Right cardiac atrium (tissue), 5 donors: ENCODE measurements around the gene AGPAT2. TPM values are rescaled to one million over a fixed set of nuclear protein-coding genes. Genes with fewer than 3 reads are reported as not detected.

Source experiments
- ATAC-seq, 2 donors: fragments of 200-7000 bp; cut with Tn5 transposase; one replicate each; pipeline versions ENCODE4 v1.8.0 to v1.9.1; 2020; ENCODE audit warnings: moderate library complexity in 2 of 2, mild to moderate bottlenecking in 1 of 2
- DNase-seq, 3 donors: peaks; one replicate each; pipeline ENCODE4 v3.0.0-alpha.2; 2020
- H3K27ac ChIP-seq: one replicate; pipeline ENCODE4 v1.5.1; 2013; ENCODE audit warnings: mild to moderate bottlenecking, low read length, control low read depth, moderate library complexity
- H3K27me3 ChIP-seq: one replicate; pipeline ENCODE4 v1.6.1; 2013; ENCODE audit not compliant: control insufficient read depth, insufficient read depth
- H3K4me1 ChIP-seq: one replicate; pipeline ENCODE4 v1.6.1; 2013; ENCODE audit warnings: low read length; ENCODE audit not compliant: control insufficient read depth, insufficient read depth
- H3K4me3 ChIP-seq: one replicate; pipeline ENCODE4 v1.5.1; 2013; ENCODE audit warnings: low read length, control low read depth
- H3K9me3 ChIP-seq: one replicate; pipeline ENCODE4 v1.6.1; 2013; ENCODE audit warnings: low read length; ENCODE audit not compliant: control insufficient read depth
- WGBS: extraction: QIAGEN DNeasy Blood & Tissue Kit; methylation state at CpG from one replicate; pipeline ENCODE4 v1.1.7; 2013; 5-methylcytosine and 5-hydroxymethylcytosine counted together
- intact Hi-C, 4 donors: fragments of 100-400 bp; cut with DNase I; formaldehyde crosslinking; loops; one replicate each; pipeline versions ENCODE4 v1.11.0 to v1.14.0; 2022 to 2023
- microRNA-seq, 2 donors: library from miRNA; unstranded; fragments of <30 nt; microRNA quantifications; one replicate each; pipeline ENCODE4 v1.2.0, GENCODE V29; 2020 to 2021
- polyA plus RNA-seq: library from polyadenylated mRNA; stranded (reverse); fragments of 200-250 nt; gene quantifications from one replicate; pipeline ENCODE4 v1.2.3, GENCODE V29; 2013
- total RNA-seq, 4 donors: library from RNA; stranded (reverse); fragmentation: NEBNext Ultra II Directional; extraction: Animal tissue kit (Norgen Biotek cat#: 25700); gene quantifications; one replicate each; pipeline ENCODE4 v1.2.1, GENCODE V29; 2021
- donor health status: healthy with polysubstance abuse.
- donor health status: DM: no; HTN: yes; CAD: no.
- donor health status: DM: no; HTN: no; CAD: no.
- donor health status: DM: no; HTN: yes; CAD: no; lungs with severe emphysema.
- donor health status: DM: yes; HTN: yes; CAD: no.

Gene AGPAT2
- total and polyA plus RNA-seq, 5 donors = 63.0 to 149 (median 70.9) TPM

GRCh38 chr9:136626066-136626725, 61.1 kb downstream of the AGPAT2 start:
- Histone ChIP-seq H3K27me3 (no peaks in the 10 kb centered on the region), H3K4me1 (no peaks in the 10 kb centered on the region), H3K4me3 (no peak overlapping the region), H3K27ac (no peak overlapping the region), H3K9me3 (no peaks in the 10 kb centered on the region)
- intact Hi-C loops = no loop called here
- peak; percentile 33 to 70 (median 62) for DNase-seq
- WGBS = 66% methylated on average over 29 of the region's 30 CpGs
- peak; percentile 2 to 3 for ATAC-seq

DNA sequence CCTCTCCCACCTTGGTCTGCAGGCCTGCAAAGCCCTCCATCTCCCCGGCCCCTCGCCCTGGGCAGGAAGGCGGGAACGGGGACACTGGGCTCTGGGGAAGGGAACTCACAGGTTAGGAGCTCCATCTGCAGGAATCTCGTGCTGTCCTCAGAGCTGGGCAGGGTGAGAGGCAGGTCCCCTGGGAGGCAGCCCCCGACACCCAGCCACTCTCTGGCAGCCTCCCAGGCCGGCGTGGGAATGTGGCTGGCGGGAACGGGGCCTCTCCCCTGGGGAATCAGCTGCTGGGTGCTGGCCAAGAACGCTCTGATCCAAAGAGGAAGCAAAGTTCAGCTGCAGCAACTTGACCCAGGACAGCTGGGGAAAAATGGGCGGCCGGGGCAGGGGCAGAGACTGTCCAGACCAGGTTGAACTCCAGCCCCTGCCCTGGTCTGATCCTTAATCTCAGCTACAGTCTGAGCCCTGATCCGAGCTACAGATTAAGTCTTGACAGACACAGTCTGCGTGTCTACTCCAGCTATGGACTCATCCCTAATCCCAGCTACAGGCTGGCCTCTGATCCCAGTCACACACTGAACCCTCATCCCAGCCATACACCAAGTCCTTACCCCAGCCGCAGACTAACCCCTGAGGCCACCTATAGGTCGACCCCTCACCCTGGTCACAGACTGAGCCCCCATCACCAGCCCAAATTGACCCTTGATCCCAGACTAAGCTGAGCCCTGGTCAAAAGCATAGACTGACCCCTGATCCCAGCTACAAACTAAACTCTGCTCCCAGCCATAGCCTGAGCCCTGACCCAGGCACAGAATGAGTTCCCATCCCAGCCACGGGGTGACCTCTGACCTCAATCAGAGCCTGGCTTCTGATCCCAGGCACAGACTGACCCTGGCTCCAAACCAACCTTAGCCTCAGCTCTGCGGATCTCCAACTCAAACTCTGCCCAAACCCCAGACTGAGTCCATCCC, 61.9 kb downstream of the AGPAT2 start:
- H3K9me3 ChIP-seq = no peaks in the 10 kb centered on the region
- peak overlapping the region; percentile 4 for H3K27ac ChIP-seq
- intact Hi-C loops = no loop called here
- peak; percentile 70 to 79 for ATAC-seq
- H3K4me3 ChIP-seq = no peak overlapping the region
- H3K4me1 ChIP-seq = no peaks in the 10 kb centered on the region
- no peaks in the 10 kb centered on the region for H3K27me3 ChIP-seq
- peak; percentile 87 to 95 (median 94) for DNase-seq
- WGBS = 16% methylated on average over 19 of the region's 19 CpGs

DNA sequence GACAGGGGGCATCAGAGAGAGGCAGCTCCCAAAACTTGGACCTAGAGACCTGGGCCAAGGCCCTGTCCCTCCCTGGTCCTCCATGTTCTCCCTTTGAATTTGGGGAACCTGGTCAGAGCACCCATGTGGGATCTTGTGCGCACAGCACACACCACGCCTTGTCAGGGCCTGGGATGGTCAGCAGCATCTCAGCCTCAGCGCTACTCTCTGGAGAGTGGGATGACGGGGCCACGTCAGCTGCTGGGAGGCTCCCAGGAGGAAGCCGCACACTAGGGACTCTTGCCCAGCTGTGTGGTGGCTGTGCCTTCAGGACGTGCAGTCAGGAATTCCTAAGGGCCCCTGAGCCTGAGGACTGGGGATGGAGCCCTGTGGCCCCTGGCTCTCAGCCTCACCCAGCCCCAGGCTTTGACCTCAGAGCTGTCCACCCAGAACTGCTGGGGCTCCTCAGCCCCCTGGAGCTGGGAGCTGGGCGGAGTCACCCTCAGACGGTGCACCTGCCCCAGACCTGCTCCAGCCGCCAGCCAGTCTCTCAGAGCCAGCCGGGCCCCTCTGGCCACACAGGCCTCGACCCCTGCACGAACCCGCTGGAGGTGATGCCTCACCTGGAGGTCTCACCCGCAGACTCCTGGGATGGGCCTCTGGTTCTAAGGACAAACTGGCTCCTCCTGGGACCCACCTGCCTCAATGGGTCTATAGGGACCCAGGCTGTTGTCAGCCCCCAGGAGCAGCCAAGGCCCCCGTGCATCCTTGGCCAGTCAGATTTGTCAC, 62.9 kb downstream of the AGPAT2 start:
- intact Hi-C loops = no loop called here
- no peaks in the 10 kb centered on the region for H3K9me3 ChIP-seq
- peak; percentile 19 to 56 (median 55) for DNase-seq
- ATAC-seq = no peak
- no peaks in the 10 kb centered on the region for H3K4me1 ChIP-seq
- H3K27me3 ChIP-seq = no peaks in the 10 kb centered on the region
- H3K27ac ChIP-seq = peak overlapping the region; percentile 4
- no peak overlapping the region for H3K4me3 ChIP-seq
- 79% methylated on average over 16 of the region's 16 CpGs for WGBS

DNA sequence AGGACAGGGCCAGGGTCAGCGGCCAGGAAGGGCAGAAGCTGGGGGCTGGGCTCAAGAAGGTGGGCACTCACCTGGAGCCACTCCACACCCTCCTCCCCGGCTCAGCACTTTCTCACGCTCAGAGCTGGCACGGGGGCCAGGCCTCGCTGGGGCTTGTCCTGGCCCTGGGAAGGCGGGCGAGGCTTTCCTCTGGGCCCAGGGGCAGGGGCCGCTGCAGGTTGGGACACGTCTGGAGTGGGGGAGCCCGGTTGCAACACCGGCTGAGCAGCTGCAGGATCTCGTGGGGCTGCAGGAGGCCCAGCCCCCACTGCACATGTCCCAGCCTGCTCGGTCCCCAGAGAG, 63.4 kb downstream of the AGPAT2 start:
- Histone ChIP-seq H3K9me3 (no peaks in the 10 kb centered on the region), H3K4me1 (no peaks in the 10 kb centered on the region), H3K27ac (no peak overlapping the region), H3K27me3 (no peaks in the 10 kb centered on the region), H3K4me3 (no peak overlapping the region)
- DNase-seq = peak; percentile 12 to 57 (median 55)
- WGBS = 82% methylated on average over 13 of the region's 13 CpGs
- ATAC-seq = no peak
- intact Hi-C loops = no loop called here

Small RNAs within 50 kb of the gene (microRNA-seq; reads per million reads assigned to microRNA genes)
- 221,251 to 270,396 reads per million in 2 donors for gene MIR126

Other genes with a start within 250 kb of the AGPAT2 start
- gene INPP5E, start 247.6 kb downstream of the AGPAT2 start, total RNA-seq = 10 to 100 TPM in 1 of 4 donors, 1 to 10 TPM in 3; 8.8 to 12.3 (median 9.2) TPM
- 7.7 TPM for gene INPP5E, start 247.6 kb downstream of the AGPAT2 start, polyA plus RNA-seq
- 10 to 100 TPM; 24.2 to 35.3 (median 28.6) TPM for gene SEC16A, start 204.4 kb downstream of the AGPAT2 start, total RNA-seq
- gene SEC16A, start 204.4 kb downstream of the AGPAT2 start, polyA plus RNA-seq = 23.1 TPM
- 10 to 100 TPM; 20.4 to 31.9 (median 29.4) TPM for gene NOTCH1, start 141.4 kb downstream of the AGPAT2 start, total RNA-seq
- gene NOTCH1, start 141.4 kb downstream of the AGPAT2 start, polyA plus RNA-seq = 10.8 TPM
- 100 to 1,000 TPM in 1 of 4 donors, 10 to 100 TPM in 3; 73.3 to 148 (median 83.0) TPM for gene EGFL7, start 24.5 kb downstream of the AGPAT2 start, total RNA-seq
- 113 TPM for gene EGFL7, start 24.5 kb downstream of the AGPAT2 start, polyA plus RNA-seq
- 10 to 100 TPM; 34.2 to 40.8 (median 36.4) TPM for gene DIPK1B, start 25.1 kb upstream of the AGPAT2 start, total RNA-seq
- gene DIPK1B, start 25.1 kb upstream of the AGPAT2 start, polyA plus RNA-seq = 42.7 TPM
- 10 to 100 TPM in 1 of 4 donors, 1 to 10 TPM in 3; 4.5 to 14.1 (median 7.7) TPM for gene LCN10, start 55.5 kb upstream of the AGPAT2 start, total RNA-seq
- 14.7 TPM for gene LCN10, start 55.5 kb upstream of the AGPAT2 start, polyA plus RNA-seq
- gene LCN6, start 61.1 kb upstream of the AGPAT2 start, total RNA-seq = 10 to 100 TPM in 3 of 4 donors, 1 to 10 TPM in 1; 8.3 to 22.8 (median 16.9) TPM
- 41.0 TPM for gene LCN6, start 61.1 kb upstream of the AGPAT2 start, polyA plus RNA-seq
- gene LCN8, start 70.8 kb upstream of the AGPAT2 start, total RNA-seq = not detected
- not detected for gene LCN8, start 70.8 kb upstream of the AGPAT2 start, polyA plus RNA-seq
- 1 to 10 TPM in 2 of 4 donors, under 1 TPM in 2; 0.32 to 1.3 (median 0.87) TPM for gene LCN15, start 77.1 kb upstream of the AGPAT2 start, total RNA-seq
- gene LCN15, start 77.1 kb upstream of the AGPAT2 start, polyA plus RNA-seq = 2.1 TPM
- gene TMEM141, start 103.9 kb upstream of the AGPAT2 start, total RNA-seq = 100 to 1,000 TPM in 2 of 4 donors, 10 to 100 TPM in 2; 73.6 to 115 (median 100) TPM
- gene TMEM141, start 103.9 kb upstream of the AGPAT2 start, polyA plus RNA-seq = 158 TPM
- 1 to 10 TPM; 2.0 to 5.0 (median 2.6) TPM for gene CCDC183, start 108.9 kb upstream of the AGPAT2 start, total RNA-seq
- gene CCDC183, start 108.9 kb upstream of the AGPAT2 start, polyA plus RNA-seq = 3.8 TPM
- gene RABL6, start 120.5 kb upstream of the AGPAT2 start, total RNA-seq = 10 to 100 TPM; 67.3 to 73.6 (median 71.6) TPM
- gene RABL6, start 120.5 kb upstream of the AGPAT2 start, polyA plus RNA-seq = 87.2 TPM
- 10 to 100 TPM in 1 of 4 donors, 1 to 10 TPM in 3; 4.4 to 11.5 (median 8.0) TPM for gene AJM1, start 155.0 kb upstream of the AGPAT2 start, total RNA-seq
- 4.3 TPM for gene AJM1, start 155.0 kb upstream of the AGPAT2 start, polyA plus RNA-seq
- 100 to 1,000 TPM; 176 to 227 (median 203) TPM for gene PHPT1, start 162.0 kb upstream of the AGPAT2 start, total RNA-seq
- gene PHPT1, start 162.0 kb upstream of the AGPAT2 start, polyA plus RNA-seq = 329 TPM
- gene MAMDC4, start 164.9 kb upstream of the AGPAT2 start, total RNA-seq = 10 to 100 TPM in 1 of 4 donors, 1 to 10 TPM in 3; 3.0 to 10.8 (median 5.8) TPM
- gene MAMDC4, start 164.9 kb upstream of the AGPAT2 start, polyA plus RNA-seq = 5.2 TPM
- 100 to 1,000 TPM; 279 to 331 (median 301) TPM for gene EDF1, start 178.9 kb upstream of the AGPAT2 start, total RNA-seq
- gene EDF1, start 178.9 kb upstream of the AGPAT2 start, polyA plus RNA-seq = 417 TPM
- 10 to 100 TPM in 1 of 4 donors, 1 to 10 TPM in 3; 6.1 to 10.2 (median 8.6) TPM for gene TRAF2, start 199.1 kb upstream of the AGPAT2 start, total RNA-seq
- 6.7 TPM for gene TRAF2, start 199.1 kb upstream of the AGPAT2 start, polyA plus RNA-seq